IMR-90 (cell line): ENCODE measurements around the gene GUCY2F. TPM values are rescaled to one million over a fixed set of nuclear protein-coding genes. Genes with fewer than 3 reads are reported as not detected.

Experiments
- ATAC-seq: fragments of 200-7000 bp; cut with Tn5 transposase; 2 replicates; pipeline ENCODE4 v1.9.1; 2020; ENCODE audit warnings: low read depth, mild to moderate bottlenecking, moderate library complexity
- BruUV-seq: library from RNA; stranded (reverse); fragments of 400-500 nt; replicated peaks from 2 replicates; lab custom pipeline; 2021; lab: Mats Ljungman, UMichigan
- CTCF ChIA-PET: fragments of 300-600 bp; formaldehyde crosslinking; extraction: SDS; loops from one replicate; lab custom pipeline; 2021; ENCODE audit warnings: antibody characterized with exemption; lab: Yijun Ruan, JAX
- POLR2A ChIA-PET: fragments of 300-600 bp; sonication (Branson Sonifier 250); formaldehyde crosslinking; loops from one replicate; lab custom pipeline; 2022; ENCODE audit warnings: antibody characterized with exemption; ENCODE audit not compliant: unreplicated experiment; lab: Charles Lee
- DNase-seq: peaks from one replicate; pipeline ENCODE4 v3.0.0; 2013
- H2AFZ ChIP-seq: replicated peaks from 2 replicates; pipeline ENCODE3; 2013; ENCODE audit warnings: low read length, mild to moderate bottlenecking; ENCODE audit not compliant: poor library complexity
- H2AK5ac ChIP-seq: 2 replicates; pipeline ENCODE4 v1.6.1; 2013; ENCODE audit warnings: low read depth, low read length, inconsistent platforms
- H2AK9ac ChIP-seq: replicated peaks from 2 replicates; pipeline ENCODE3; 2013; ENCODE audit warnings: mild to moderate bottlenecking, low read depth, low read length, moderate library complexity; ENCODE audit not compliant: poor library complexity
- H2BK120ac ChIP-seq: 2 replicates; pipeline ENCODE4 v1.6.1; 2013; ENCODE audit warnings: low read depth, low read length, inconsistent platforms
- H2BK15ac ChIP-seq: 3 replicates; pipeline ENCODE4 v1.6.1; 2013; ENCODE audit warnings: low read depth, low read length, inconsistent platforms
- H2BK20ac ChIP-seq: 2 replicates; pipeline ENCODE4 v1.6.1; 2013; ENCODE audit warnings: low read depth, mild to moderate bottlenecking, inconsistent platforms, low read length, moderate library complexity
- H2BK5ac ChIP-seq: 2 replicates; pipeline ENCODE4 v1.6.1; 2013; ENCODE audit warnings: mild to moderate bottlenecking, low read depth, low read length, inconsistent platforms; ENCODE audit not compliant: poor library complexity, severe bottlenecking
- H3K14ac ChIP-seq: replicated peaks from 2 replicates; pipeline ENCODE4 v1.6.1; 2013; ENCODE audit warnings: low read depth, low read length, inconsistent platforms
- H3K18ac ChIP-seq: 2 replicates; pipeline ENCODE4 v1.6.1; 2013; ENCODE audit warnings: low read depth, low read length, control low read depth
- H3K23ac ChIP-seq: 2 replicates; pipeline ENCODE4 v1.6.1; 2013; ENCODE audit warnings: low read depth, low read length, inconsistent platforms
- H3K27ac ChIP-seq: 2 replicates; pipeline ENCODE4 v1.5.1; 2013; ENCODE audit warnings: mild to moderate bottlenecking, control low read depth, low read length; ENCODE audit not compliant: insufficient read depth
- H3K27me3 ChIP-seq: 2 replicates; pipeline ENCODE4 v1.6.1; 2013; ENCODE audit warnings: low read length; ENCODE audit not compliant: control insufficient read depth, insufficient read depth
- H3K36me3 ChIP-seq: 2 replicates; pipeline ENCODE4 v1.6.1; 2013; ENCODE audit warnings: low read length, mixed read lengths; ENCODE audit not compliant: control insufficient read depth, insufficient read depth
- H3K4ac ChIP-seq: 2 replicates; pipeline ENCODE4 v1.6.1; 2013; ENCODE audit warnings: low read depth, low read length, inconsistent platforms
- H3K4me1 ChIP-seq: 2 replicates; pipeline ENCODE4 v1.6.1; 2013; ENCODE audit warnings: low read length, mixed read lengths; ENCODE audit not compliant: control insufficient read depth, insufficient read depth
- H3K4me2 ChIP-seq: 2 replicates; pipeline ENCODE4 v1.6.1; 2013; ENCODE audit warnings: low read depth, mild to moderate bottlenecking, control low read depth, low read length, moderate library complexity
- H3K4me3 ChIP-seq: 2 replicates; pipeline ENCODE4 v1.5.1; 2013; ENCODE audit warnings: low read depth, mild to moderate bottlenecking, control low read depth, low read length, moderate library complexity; ENCODE audit not compliant: insufficient read depth
- H3K56ac ChIP-seq: 2 replicates; pipeline ENCODE4 v1.6.1; 2013; ENCODE audit warnings: low read length, inconsistent platforms; ENCODE audit not compliant: insufficient read depth; ENCODE audit errors: extremely low read depth
- H3K79me1 ChIP-seq, 2 experiments: 2 replicates each; pipeline ENCODE4 v1.6.1; 2013; ENCODE audit warnings: low read length in 2 of 2, inconsistent platforms in 1 of 2, low read depth in 1 of 2
- H3K9ac ChIP-seq: 2 replicates; pipeline ENCODE4 v1.6.1; 2013; ENCODE audit warnings: low read depth, low read length, control low read depth
- H3K9me1 ChIP-seq: 2 replicates; pipeline ENCODE4 v1.6.1; 2013; ENCODE audit warnings: low read length, inconsistent platforms; ENCODE audit not compliant: insufficient read depth
- H3K9me3 ChIP-seq: 2 replicates; pipeline ENCODE4 v1.6.1; 2013; ENCODE audit warnings: low read length; ENCODE audit not compliant: control insufficient read depth, insufficient read depth
- H4K20me1 ChIP-seq: 2 replicates; pipeline ENCODE4 v1.6.1; 2013; ENCODE audit warnings: low read length, inconsistent platforms; ENCODE audit not compliant: insufficient read depth
- H4K5ac ChIP-seq: 2 replicates; pipeline ENCODE4 v1.6.1; 2013; ENCODE audit warnings: mild to moderate bottlenecking, low read depth, low read length, control low read depth
- H4K8ac ChIP-seq, 2 experiments: 2 replicates each; pipeline ENCODE4 v1.6.1; 2013; ENCODE audit warnings: low read depth in 2 of 2, low read length in 2 of 2, control low read depth in 1 of 2, inconsistent platforms in 1 of 2
- H4K91ac ChIP-seq: 2 replicates; pipeline ENCODE4 v1.6.1; 2013; ENCODE audit warnings: low read depth, low read length, inconsistent platforms; ENCODE audit not compliant: insufficient read depth
- BHLHE40 ChIP-seq: fragments of 150-350 bp; IDR thresholded peaks from 2 replicates; pipeline ENCODE4 v1.6.1; 2016; ENCODE audit warnings: mild to moderate bottlenecking, low read depth, low read length
- CEBPB ChIP-seq: IDR thresholded peaks from 2 replicates; pipeline ENCODE4 v1.6.1; 2012; ENCODE audit warnings: low read depth, low read length, improper control_type of control experiment
- MAZ ChIP-seq: IDR thresholded peaks from 2 replicates; pipeline ENCODE4 v1.6.1; 2012; ENCODE audit warnings: low read depth, mild to moderate bottlenecking, low read length, improper control_type of control experiment, moderate library complexity, borderline replicate concordance
- NFE2L2 ChIP-seq: fragments of 150-350 bp; IDR thresholded peaks from 2 replicates; pipeline ENCODE4 v1.6.1; 2016; ENCODE audit warnings: low read depth, mild to moderate bottlenecking, low read length
- WGBS, 2 experiments: methylation state at CpG; one replicate each; pipeline versions ENCODE4 v1.1.5 to v1.1.7; 2013; ENCODE audit warnings: missing lambda C conversion rate in 2 of 2; ENCODE audit not compliant: insufficient read length in 1 of 2; ENCODE audit errors: extremely low coverage in 2 of 2; 5-methylcytosine and 5-hydroxymethylcytosine counted together
- dilution Hi-C: fragments of 300-500 bp; cut with HindIII; formaldehyde crosslinking; loops from one replicate; pipeline ENCODE4 v1.14.3; 2018; ENCODE audit warnings: low sequenced_read_pairs; ENCODE audit not compliant: unreplicated experiment
- in situ Hi-C: fragments of 300-500 bp; cut with MboI; formaldehyde crosslinking; loops from 3 replicates; pipeline ENCODE4 v1.14.3; 2019; ENCODE audit warnings: low sequenced_read_pairs, inconsistent platforms, mixed read lengths
- intact Hi-C: fragments of 100-400 bp; cut with micrococcal nuclease; formaldehyde crosslinking; loops from 2 replicates; pipeline ENCODE4 v1.10.0; 2022
- polyA plus RNA-seq, 3 experiments: library from polyadenylated mRNA; depleted of rRNA; stranded (reverse); fragments of >200 nt; gene quantifications; 2 replicates each; pipeline ENCODE4 v1.2.3, GENCODE V29; 2012; ENCODE audit warnings: low replicate concordance in 1 of 3
- total RNA-seq: library from RNA; depleted of rRNA; stranded (reverse); fragments of >200 nt; gene quantifications from 2 replicates; pipeline ENCODE4 v1.2.3, GENCODE V29; 2012

The GUCY2F gene
- total and polyA plus RNA-seq, 2 of the 4 experiments (the other 2 are of a cell fraction) = not detected

- ATAC-seq = no peak
- Histone ChIP-seq H3K9ac (no peak overlapping the region), H2AFZ (no peak overlapping the region), H3K9me3 (no peaks in the 10 kb centered on the region), H2BK15ac (no peak overlapping the region), H3K18ac (no peak overlapping the region), H3K9me1 (no peaks in the 10 kb centered on the region), H3K56ac (no peak overlapping the region), H3K4me1 (no peaks in the 10 kb centered on the region), H3K36me3 (no peaks in the 10 kb centered on the region), H3K4ac (no peak overlapping the region), H2BK5ac (no peak overlapping the region), H3K14ac (no peak overlapping the region), H3K4me3 (no peak overlapping the region), H3K27ac (no peak overlapping the region), H3K79me1 (no peaks in the 10 kb centered on the region), H4K5ac (no peak overlapping the region), H4K20me1 (no peaks in the 10 kb centered on the region), H2BK20ac (no peak overlapping the region), H4K91ac (no peak overlapping the region), H2BK120ac (no peak overlapping the region), H2AK9ac (no peak overlapping the region), H3K23ac (no peak overlapping the region), H2AK5ac (no peak overlapping the region), H4K8ac (no peak overlapping the region), H3K27me3 (peaks cover 3% of the 10 kb centered on the region), H3K4me2 (no peak overlapping the region)
- BruUV-seq = no TSS peak
- no CpG with 5 or more reads among the region's 3 CpGs for WGBS, 2 experiments
- TF ChIP-seq MAZ (no peak), BHLHE40 (no peak), NFE2L2 (no peak), CEBPB (no peak)
- in situ Hi-C loops = no loop called here
- dilution Hi-C loops = no loop called here
- CTCF ChIA-PET = no interaction called here
- POLR2A ChIA-PET = no interaction called here
- intact Hi-C loops = no loop called here
- no peak for DNase-seq
Observed at GRCh38 chrX:109448282-109448938, 33.5 kb downstream of the GUCY2F start.
